ENCODE results near the gene SP3.

SP3 gene

GRCh38 chr2:173985605-173985992 lies 20.4 kb upstream of the SP3 start:
- DNase-seq (ENCODE audit: low read depth) = no peak
- no peak for TF ChIP-seq MYC (IDR thresholded peaks at IDR 0.05; ENCODE audit: low read depth, low read length)
- H3K4me3 ChIP-seq (ENCODE audit: low read depth, low read length) = no peak overlapping the region

- DNase-seq (ENCODE audit: low read depth) = no peak
- no peak overlapping the region for H3K4me3 ChIP-seq (ENCODE audit: low read depth, low read length)
- TF ChIP-seq MYC (IDR thresholded peaks at IDR 0.05; ENCODE audit: low read depth, low read length) (no peak), POLR2A (IDR thresholded peaks at IDR 0.05; ENCODE audit: extremely low read depth, insufficient read length) (no peak), CTCF (IDR thresholded peaks at IDR 0.05; ENCODE audit: low read depth, low read length) (no peak), MAX (IDR thresholded peaks at IDR 0.05; ENCODE audit: low read depth, low read length) (no peak)
Observed at GRCh38 chr2:173984866-173985604, 19.9 kb upstream of the SP3 start.

- no peak overlapping the region for H3K4me3 ChIP-seq (ENCODE audit: low read depth, low read length)
- no peak for DNase-seq (ENCODE audit: low read depth)
- TF ChIP-seq CTCF (IDR thresholded peaks at IDR 0.05; ENCODE audit: low read depth, low read length) = no peak
- TF ChIP-seq MYC (IDR thresholded peaks at IDR 0.05; ENCODE audit: low read depth, low read length) = no peak
Observed at GRCh38 chr2:173983391-173983871, 18.3 kb upstream of the SP3 start.

- TF ChIP-seq MYC (IDR thresholded peaks at IDR 0.05; ENCODE audit: low read depth, low read length) = no peak
- TF ChIP-seq MAX (IDR thresholded peaks at IDR 0.05; ENCODE audit: low read depth, low read length) = no peak
- H3K4me3 ChIP-seq (ENCODE audit: low read depth, low read length) = no peak overlapping the region
- no peak for DNase-seq (ENCODE audit: low read depth)
Observed at GRCh38 chr2:173982918-173983317, 17.7 kb upstream of the SP3 start.

GRCh38 chr2:173982182-173982714 lies 17.1 kb upstream of the SP3 start:
- no peak for DNase-seq (ENCODE audit: low read depth)
- no peak for TF ChIP-seq MYC (IDR thresholded peaks at IDR 0.05; ENCODE audit: low read depth, low read length)
- no peak for TF ChIP-seq MAX (IDR thresholded peaks at IDR 0.05; ENCODE audit: low read depth, low read length)
- no peak overlapping the region for H3K4me3 ChIP-seq (ENCODE audit: low read depth, low read length)

- DNase-seq (ENCODE audit: low read depth) = no peak
- TF ChIP-seq CTCF (IDR thresholded peaks at IDR 0.05; ENCODE audit: low read depth, low read length) (no peak), MYC (IDR thresholded peaks at IDR 0.05; ENCODE audit: low read depth, low read length) (no peak), POLR2A (IDR thresholded peaks at IDR 0.05; ENCODE audit: extremely low read depth, insufficient read length) (no peak), MAX (IDR thresholded peaks at IDR 0.05; ENCODE audit: low read depth, low read length) (no peak)
Observed at GRCh38 chr2:173981520-173981919, 16.3 kb upstream of the SP3 start.

GRCh38 chr2:173979751-173980351 lies 14.7 kb upstream of the SP3 start:
- no peak for TF ChIP-seq MYC (IDR thresholded peaks at IDR 0.05; ENCODE audit: low read depth, low read length)
- TF ChIP-seq MAX (IDR thresholded peaks at IDR 0.05; ENCODE audit: low read depth, low read length) = no peak
- TF ChIP-seq CTCF (IDR thresholded peaks at IDR 0.05; ENCODE audit: low read depth, low read length) = no peak
- no peak for TF ChIP-seq POLR2A (IDR thresholded peaks at IDR 0.05; ENCODE audit: extremely low read depth, insufficient read length)
- DNase-seq (ENCODE audit: low read depth) = no peak
- no peak overlapping the region for H3K4me3 ChIP-seq (ENCODE audit: low read depth, low read length)

More at GRCh38 chr2:173981520-173981919, 16.3 kb upstream of the SP3 start:
- no peak overlapping the region for H3K4me3 ChIP-seq (ENCODE audit: low read depth, low read length)
